K562 (cell line): ENCODE results near the gene VPS4A. TPM values are rescaled to one million over a fixed set of nuclear protein-coding genes. Genes with fewer than 3 reads are reported as not detected.
A peak's percentile ranks its signal among the peaks of the same experiment; 100 is the strongest.

Experiments
- CREB3 ChIP-seq: fragments of 450-650 bp; conservative IDR thresholded peaks from 2 replicates; pipeline ENCODE4 v1.6.1; 2016; ENCODE audit warnings: missing genetic modification characterization, low read depth, mild to moderate bottlenecking, missing compliant biosample characterization, moderate library complexity
- FIP1L1 ChIP-seq: fragments of 200-400 bp; formaldehyde crosslinking; IDR thresholded peaks from 2 replicates; pipeline ENCODE4 v1.6.1; 2018; ENCODE audit warnings: mild to moderate bottlenecking, low read depth, low read length; ENCODE audit not compliant: poor library complexity, severe bottlenecking
- HCFC1 ChIP-seq: IDR thresholded peaks from 2 replicates; pipeline ENCODE4 v1.6.1; 2012; ENCODE audit warnings: low read depth, low read length, improper control_type of control experiment
- MAX ChIP-seq: sonication (generic); formaldehyde crosslinking; IDR thresholded peaks from 2 replicates; pipeline ENCODE4 v1.9.0; 2022; ENCODE audit warnings: mild to moderate bottlenecking, missing genetic modification reagents
- MNT ChIP-seq, 2 experiments: fragments of 450-650 bp; conservative IDR thresholded peaks; 2 replicates each; pipeline ENCODE4 v1.6.1; 2017; ENCODE audit warnings: mild to moderate bottlenecking in 2 of 2, moderate library complexity in 2 of 2
- MYC ChIP-seq, 2 experiments: fragments of 250-450 bp in 1 of 2; sonication (Bioruptor Pico) in 1 of 2; IDR thresholded peaks; 2 replicates each; pipeline versions ENCODE4 v1.5.1 to v1.6.1; 2012 to 2021; ENCODE audit warnings: low read depth in 2 of 2, borderline replicate concordance in 1 of 2, improper control_type of control experiment in 1 of 2, low read length in 1 of 2, mild to moderate bottlenecking in 1 of 2, moderate library complexity in 1 of 2
- PBX2 ChIP-seq, 2 experiments: IDR thresholded peaks in 1 of 2; conservative IDR thresholded peaks in 1 of 2; 2 replicates each; pipeline ENCODE4 v1.6.1; 2016; ENCODE audit warnings: low read depth in 2 of 2, mild to moderate bottlenecking in 1 of 2, missing compliant biosample characterization in 1 of 2, missing genetic modification characterization in 1 of 2, moderate library complexity in 1 of 2
- RAD21 ChIP-seq, 2 experiments: fragments of 250-450 bp in 1 of 2; fragments of 450-650 bp in 1 of 2; sonication (Bioruptor Pico) in 1 of 2; formaldehyde crosslinking in 1 of 2; IDR thresholded peaks in 1 of 2; conservative IDR thresholded peaks in 1 of 2; 2 replicates each; pipeline versions ENCODE4 v1.4.0 to v1.8.0; 2020 to 2022; ENCODE audit warnings: mild to moderate bottlenecking in 2 of 2, moderate library complexity in 1 of 2
- RBBP5 ChIP-seq: fragments of 200-600 bp; sonication (generic); IDR thresholded peaks from 2 replicates; pipeline ENCODE4 v1.6.1; 2012; ENCODE audit warnings: borderline replicate concordance, mild to moderate bottlenecking, low read length, control low read depth, inconsistent platforms; ENCODE audit not compliant: insufficient read depth, poor library complexity, severe bottlenecking
- RBFOX2 ChIP-seq: fragments of 200-400 bp; formaldehyde crosslinking; IDR thresholded peaks from 2 replicates; pipeline ENCODE4 v1.6.1; 2017; ENCODE audit warnings: low read depth, mild to moderate bottlenecking, low read length, moderate library complexity
- RNF2 ChIP-seq: sonication (generic); IDR thresholded peaks from 2 replicates; pipeline ENCODE4 v1.6.1; 2016
- U2AF2 ChIP-seq: fragments of 200-400 bp; formaldehyde crosslinking; optimal IDR thresholded peaks from 2 replicates; pipeline ENCODE3; 2017; ENCODE audit warnings: low read depth, mild to moderate bottlenecking, low read length
- ZNF217 ChIP-seq: sonication (generic); formaldehyde crosslinking; IDR thresholded peaks from 2 replicates; pipeline ENCODE4 v1.8.0; 2022; ENCODE audit warnings: mild to moderate bottlenecking, missing genetic modification reagents
- ZNF24 ChIP-seq: fragments of 450-650 bp; IDR thresholded peaks from 2 replicates; pipeline ENCODE4 v1.6.1; 2016
- polyA plus RNA-seq, 8 experiments: library from polyadenylated mRNA; depleted of rRNA in 4 of 8; stranded (reverse) in 5 of 8; unstranded in 3 of 8; fragments of >200 nt; fragmentation: Nextera tagmentation in 2 of 8; fragmentation: Illumina TruSeq in 1 of 8; extraction: Ambion mirVana in 2 of 8; extraction: Trizol in 1 of 8; gene quantifications; 2 replicates each; pipeline versions ENCODE4 v1.2.1 to v1.2.3, GENCODE V29; 2011 to 2014; ENCODE audit warnings: inconsistent platforms in 1 of 8, missing spikeins in 1 of 8
- total RNA-seq, 7 experiments: library from RNA; depleted of rRNA in 6 of 7; stranded (reverse); fragments of >200 nt in 6 of 7; fragmentation: Illumina TruSeq in 2 of 7; extraction: Trizol in 2 of 7; gene quantifications; 2 replicates each; pipeline versions ENCODE4 v1.2.1 to v1.2.3, GENCODE V29; 2011 to 2021; ENCODE audit warnings: low replicate concordance in 1 of 7

VPS4A gene
- total and polyA plus RNA-seq, 9 of the 15 experiments (the other 6 are each of a cell fraction or from before 2014, with no cell fraction given): 7.6 to 45.4 (median 29.9) TPM

GRCh38 chr16:69310653-69311532, at the start of gene VPS4A (continued):
- TF ChIP-seq PBX2 (CRISPR knock-in tag; IDR thresholded peaks at IDR 0.05; ENCODE audit: low read depth): no peak
- TF ChIP-seq PBX2 (tag; conservative IDR thresholded peaks at IDR 0.05; ENCODE audit: low read depth): peak; percentile 62
- peak; percentile 5; the same call in 1 of the 2 replicates for TF ChIP-seq MAX (CRISPR knock-in tag)
- peak; percentile 67 for TF ChIP-seq HCFC1
- no peak for TF ChIP-seq RNF2
- no peak for TF ChIP-seq ZNF217 (CRISPR knock-in tag)
- peak; percentile 86 for TF ChIP-seq RBFOX2
- TF ChIP-seq ZNF24: peak; percentile 54; the same call in 1 of the 2 replicates
- peak; percentile 70 for TF ChIP-seq FIP1L1
- TF ChIP-seq U2AF2: no peak
- peak in 1 of 2 experiments; percentile 6; a peak in 2 of 4 replicates for TF ChIP-seq MNT (conservative IDR thresholded peaks at IDR 0.05)
- TF ChIP-seq RAD21 (CRISPR knock-in tag; conservative IDR thresholded peaks at IDR 0.05 in 1 of 2, IDR thresholded peaks at IDR 0.05 in 1 of 2): peak; percentile 23 to 59; a peak in 2 of 4 replicates
- peak; percentile 45; the same call in 1 of the 2 replicates for TF ChIP-seq CREB3
- TF ChIP-seq MYC (IDR thresholded peaks at IDR 0.05; ENCODE audit: low read depth, low read length): peak; percentile 13; the same call in 1 of the 2 replicates
- no peak for TF ChIP-seq MYC (CRISPR knock-in tag; IDR thresholded peaks at IDR 0.05; ENCODE audit: borderline replicate concordance, low read depth)
- peak; percentile 86 for TF ChIP-seq RBBP5
